Middle frontal gyrus (tissue), 1 donor: ENCODE data around the gene STT3A.
"Not testable (repeated sequence)": the region's sequence is repeated elsewhere in the genome, so short reads cannot be mapped to it uniquely, and the experiment has no call there.

Experiments used
- DNase-seq: peaks from one replicate; pipeline ENCODE4 v3.0.0-alpha.2; 2015; ENCODE audit warnings: low spot score; ENCODE audit errors: extremely low spot score

Gene STT3A

GRCh38 chr11:125592305-125593113 is at the start of gene STT3A:
STT3A (plus strand) TSS chr11:125592852; CDS start chr11:125595916, 3,064 bp downstream.
- DNase-seq, result peak; percentile 100

GRCh38 chr11:125550780-125551179 is 41.9 kb upstream of the STT3A start:
- no peak for DNase-seq

GRCh38 chr11:125551835-125552342 is 40.8 kb upstream of the STT3A start:
- DNase-seq, result no peak

GRCh38 chr11:125552927-125553326 is 39.7 kb upstream of the STT3A start:
- no peak for DNase-seq

GRCh38 chr11:125553357-125553756 is 39.3 kb upstream of the STT3A start:
- DNase-seq, result no peak

- DNase-seq, result no peak
Observed at GRCh38 chr11:125554038-125554437, 38.6 kb upstream of the STT3A start.

GRCh38 chr11:125559888-125560287 is 32.8 kb upstream of the STT3A start:
- DNase-seq, result no peak

GRCh38 chr11:125561924-125562323 is 30.7 kb upstream of the STT3A start:
- DNase-seq, result no peak

GRCh38 chr11:125562430-125562829 is 30.2 kb upstream of the STT3A start:
- DNase-seq, result no peak

- no peak for DNase-seq
Observed at GRCh38 chr11:125564357-125564756, 28.3 kb upstream of the STT3A start.

GRCh38 chr11:125566235-125566634 is 26.4 kb upstream of the STT3A start:
- DNase-seq, result no peak

- DNase-seq, result peak; percentile 89
Observed at GRCh38 chr11:125568970-125569914, 23.4 kb upstream of the STT3A start, which contains the start of gene EI24. EI24 (plus strand) TSS chr11:125569477; CDS start chr11:125572528, 3,051 bp downstream.

GRCh38 chr11:125569915-125570621 is 22.6 kb upstream of the STT3A start:
- DNase-seq, result no peak

- no peak for DNase-seq
Observed at GRCh38 chr11:125570952-125571351, 21.7 kb upstream of the STT3A start.

GRCh38 chr11:125572916-125573315 is 19.7 kb upstream of the STT3A start:
- no peak for DNase-seq

GRCh38 chr11:125577181-125577580 is 15.5 kb upstream of the STT3A start:
- DNase-seq, result not testable (repeated sequence)

GRCh38 chr11:125578783-125579182 is 13.9 kb upstream of the STT3A start:
- no peak for DNase-seq

- DNase-seq, result no peak
Observed at GRCh38 chr11:125579811-125580210, 12.8 kb upstream of the STT3A start.

GRCh38 chr11:125583496-125583895 is 9.2 kb upstream of the STT3A start:
- DNase-seq, result no peak

- no peak for DNase-seq
Observed at GRCh38 chr11:125585487-125585886, 7.2 kb upstream of the STT3A start.

- no peak for DNase-seq
Observed at GRCh38 chr11:125586623-125587022, 6.0 kb upstream of the STT3A start.
